Measurements from ENCODE around the gene MRPL4. TPM values are rescaled to one million over a fixed set of nuclear protein-coding genes. Genes with fewer than 3 reads are reported as not detected.

The MRPL4 gene
- 25.6 and 30.3 TPM in 2 replicates for total RNA-seq

GRCh38 chr19:10251792-10252694 lies at the start of gene MRPL4:
Gene MRPL4, plus strand, starts transcription at chr19:10252214. Its CDS starts 40 bp downstream, at chr19:10252254.

GRCh38 chr19:10230861-10231611 lies 21.0 kb upstream of the MRPL4 start, which contains the start of gene S1PR2:
Gene S1PR2, minus strand, starts transcription at chr19:10231331. Its CDS starts 6,426 bp downstream, at chr19:10224905.

DNA sequence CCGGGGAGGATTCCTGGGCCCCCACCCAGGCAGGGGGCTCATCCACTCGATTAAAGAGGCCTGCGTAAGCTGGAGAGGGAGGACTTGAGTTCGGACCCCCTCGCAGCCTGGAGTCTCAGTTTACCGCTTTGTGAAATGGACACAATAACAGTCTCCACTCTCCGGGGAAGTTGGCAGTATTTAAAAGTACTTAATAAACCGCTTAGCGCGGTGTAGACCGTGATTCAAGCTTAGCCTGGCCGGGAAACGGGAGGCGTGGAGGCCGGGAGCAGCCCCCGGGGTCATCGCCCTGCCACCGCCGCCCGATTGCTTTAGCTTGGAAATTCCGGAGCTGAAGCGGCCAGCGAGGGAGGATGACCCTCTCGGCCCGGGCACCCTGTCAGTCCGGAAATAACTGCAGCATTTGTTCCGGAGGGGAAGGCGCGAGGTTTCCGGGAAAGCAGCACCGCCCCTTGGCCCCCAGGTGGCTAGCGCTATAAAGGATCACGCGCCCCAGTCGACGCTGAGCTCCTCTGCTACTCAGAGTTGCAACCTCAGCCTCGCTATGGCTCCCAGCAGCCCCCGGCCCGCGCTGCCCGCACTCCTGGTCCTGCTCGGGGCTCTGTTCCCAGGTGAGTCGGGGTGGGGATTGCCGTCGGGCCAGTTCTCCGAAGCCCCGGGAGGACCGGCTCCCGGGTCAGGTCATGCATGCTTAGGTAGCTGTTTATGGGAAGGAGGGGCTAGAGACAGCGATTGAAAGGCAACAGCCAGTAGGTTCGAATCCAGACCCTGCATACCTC lies 18.8 kb downstream of the MRPL4 start, which contains the start of gene ICAM1:
ICAM1 (plus strand) TSS at position 505 of the 779 bp plus-strand sequence; CDS start at position 545, 40 bp downstream.

GRCh38 chr19:10286803-10287737 lies 35.1 kb downstream of the MRPL4 start, which contains the start of gene ICAM4:
Gene ICAM4, plus strand, starts transcription at chr19:10286955. Its CDS starts 58 bp downstream, at chr19:10287013.

GRCh38 chr19:10289836-10290356 lies 37.9 kb downstream of the MRPL4 start, which contains the start of gene ICAM5:
Gene ICAM5, plus strand, starts transcription at chr19:10289952. Its CDS starts 92 bp downstream, at chr19:10290044.

GRCh38 chr19:10309423-10309822 lies 57.4 kb downstream of the MRPL4 start, which contains the start of gene ZGLP1:
Gene ZGLP1, minus strand, starts transcription at chr19:10309815.

Small RNA genes within 50 kb of the gene (small RNA-seq; reads per million reads assigned to genes)
- gene AC011511.1 (not detected), gene MIR4322 (not detected)

Other genes starting within 250 kb of the MRPL4 start
- gene COL5A3, start 241.7 kb upstream of the MRPL4 start, total RNA-seq, result 17.2 and 21.8 TPM in 2 replicates
- gene RDH8, start 238.7 kb upstream of the MRPL4 start, total RNA-seq, result not detected in 2 replicates
- 22.0 and 24.5 TPM in 2 replicates for gene SHFL, start 165.9 kb upstream of the MRPL4 start, total RNA-seq
- gene ANGPTL6, start 149.5 kb upstream of the MRPL4 start, total RNA-seq, result 0.11 and 0.39 TPM in 2 replicates
- 18.2 and 24.6 TPM in 2 replicates for gene PPAN, start 145.9 kb upstream of the MRPL4 start, total RNA-seq
- 1.0 and 1.4 TPM in 2 replicates for gene P2RY11, start 140.5 kb upstream of the MRPL4 start, total RNA-seq
- gene EIF3G, start 132.3 kb upstream of the MRPL4 start, total RNA-seq, result 162 and 231 TPM in 2 replicates
- gene DNMT1, start 57.3 kb upstream of the MRPL4 start, total RNA-seq, result 43.0 and 48.3 TPM in 2 replicates
- gene S1PR2, start 20.9 kb upstream of the MRPL4 start, total RNA-seq, result 15.5 and 17.2 TPM in 2 replicates
- gene ICAM1, start 18.9 kb downstream of the MRPL4 start, total RNA-seq, result 33.3 and 41.0 TPM in 2 replicates
- gene ICAM4, start 34.7 kb downstream of the MRPL4 start, total RNA-seq, result 0.13 and 0.32 TPM in 2 replicates
- gene ICAM5, start 37.7 kb downstream of the MRPL4 start, total RNA-seq, result under 0.01 and 0.13 TPM in 2 replicates
- 0.13 and 0.32 TPM in 2 replicates for gene ZGLP1, start 57.6 kb downstream of the MRPL4 start, total RNA-seq
- gene FDX2, start 63.8 kb downstream of the MRPL4 start, total RNA-seq, result 18.4 and 19.8 TPM in 2 replicates
- 7.6 and 10.8 TPM in 2 replicates for gene RAVER1, start 81.3 kb downstream of the MRPL4 start, total RNA-seq
- gene ICAM3, start 87.4 kb downstream of the MRPL4 start, total RNA-seq, result 5.1 and 5.4 TPM in 2 replicates
- gene TYK2, start 128.4 kb downstream of the MRPL4 start, total RNA-seq, result 41.3 and 46.0 TPM in 2 replicates
- 122 and 138 TPM in 2 replicates for gene CDC37, start 151.3 kb downstream of the MRPL4 start, total RNA-seq
- 5.3 and 6.8 TPM in 2 replicates for gene PDE4A, start 168.3 kb downstream of the MRPL4 start, total RNA-seq